ENCODE measurements around the gene ZNF275.
"Not testable (repeated sequence)": the region's sequence is repeated elsewhere in the genome, so short reads cannot be mapped to it uniquely, and the experiment has no call there.

Gene ZNF275

DNA sequence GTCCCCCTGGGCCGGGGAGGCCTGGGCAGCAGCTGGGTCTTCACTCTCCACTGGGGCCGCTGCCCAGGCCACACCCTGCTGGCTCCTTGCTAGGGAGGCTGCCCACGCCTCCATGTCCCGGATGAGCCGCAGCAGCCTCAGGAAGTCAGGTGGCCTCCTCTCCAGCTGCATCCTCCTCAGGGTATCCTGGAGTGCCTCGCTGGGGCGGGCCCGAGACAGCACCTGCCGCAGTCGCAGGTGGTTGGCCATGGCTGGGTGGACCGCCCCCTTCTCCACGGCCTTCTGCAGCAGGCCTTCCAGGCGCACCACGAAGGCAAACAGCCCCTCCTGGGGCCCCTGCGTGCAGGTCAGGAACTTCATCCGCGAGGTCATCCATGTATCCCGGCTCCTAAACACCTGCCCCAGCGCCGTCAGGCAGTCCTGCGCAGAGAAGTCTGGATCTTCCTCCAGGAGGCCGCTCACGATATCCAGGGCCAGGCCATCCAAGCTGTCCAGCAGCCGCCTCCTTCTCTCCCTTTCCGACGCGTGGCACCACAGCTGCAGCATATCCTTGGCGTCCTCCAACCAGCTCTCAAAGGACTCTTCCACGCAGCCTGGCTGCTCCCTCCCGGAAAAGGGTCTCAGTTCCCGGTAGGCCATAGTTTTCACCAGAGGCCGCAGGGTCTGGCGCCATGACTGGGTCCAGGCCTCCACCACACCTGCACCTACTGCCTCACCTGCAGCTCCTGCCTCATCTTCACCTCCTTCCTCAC is 14.5 kb upstream of the ZNF275 start:
- DNase-seq: no peak

DNA sequence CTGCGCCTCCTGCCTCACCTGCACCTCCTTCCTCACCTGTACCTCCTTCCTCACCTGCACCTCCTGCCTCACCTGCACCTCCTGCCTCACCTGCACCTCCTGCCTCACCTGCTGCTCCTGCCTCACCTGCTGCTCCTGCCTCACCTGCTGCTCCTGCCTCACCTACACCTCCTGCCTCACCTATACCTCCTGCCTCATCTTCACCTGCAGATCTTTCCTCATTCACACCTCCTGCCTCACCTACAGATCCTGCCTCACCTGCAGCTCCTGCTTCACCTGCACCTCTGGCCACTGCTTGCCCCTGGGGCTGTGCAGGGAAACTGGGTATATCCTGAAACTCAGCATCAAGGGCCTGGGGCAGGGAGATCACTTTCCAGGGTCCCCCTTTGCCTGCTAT is 13.9 kb upstream of the ZNF275 start:
- not testable (repeated sequence) for DNase-seq

DNA sequence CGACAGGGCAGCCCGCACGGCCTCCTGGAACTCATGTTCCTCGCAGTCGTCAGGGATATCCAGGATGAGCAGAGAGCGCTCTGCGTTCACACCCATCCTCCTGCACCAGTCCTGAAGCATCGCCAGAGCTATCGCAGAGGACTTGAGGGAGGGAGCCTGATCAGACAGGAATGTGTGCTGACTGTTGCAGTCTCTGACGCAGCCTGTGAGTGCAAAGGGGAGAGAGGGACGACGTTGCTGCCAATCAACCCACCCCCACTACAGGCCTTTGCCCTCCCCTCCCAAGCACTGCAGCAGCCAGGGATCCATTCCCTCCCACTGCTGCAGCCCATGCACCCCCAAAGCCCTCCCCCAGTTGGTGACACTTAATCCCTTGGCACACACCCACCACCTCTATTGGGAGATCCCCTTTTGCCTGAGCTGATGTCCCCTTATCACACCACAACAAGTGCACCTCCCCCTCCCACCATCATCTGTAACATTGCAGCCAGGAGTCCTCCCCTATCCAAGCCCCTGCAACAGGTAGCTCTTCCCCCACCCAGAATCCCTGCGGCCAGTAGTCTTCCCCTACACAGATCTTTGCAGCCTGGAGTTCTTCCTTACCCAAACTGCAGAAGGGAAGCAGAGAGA is 13.3 kb upstream of the ZNF275 start:
- no peak for DNase-seq

DNA sequence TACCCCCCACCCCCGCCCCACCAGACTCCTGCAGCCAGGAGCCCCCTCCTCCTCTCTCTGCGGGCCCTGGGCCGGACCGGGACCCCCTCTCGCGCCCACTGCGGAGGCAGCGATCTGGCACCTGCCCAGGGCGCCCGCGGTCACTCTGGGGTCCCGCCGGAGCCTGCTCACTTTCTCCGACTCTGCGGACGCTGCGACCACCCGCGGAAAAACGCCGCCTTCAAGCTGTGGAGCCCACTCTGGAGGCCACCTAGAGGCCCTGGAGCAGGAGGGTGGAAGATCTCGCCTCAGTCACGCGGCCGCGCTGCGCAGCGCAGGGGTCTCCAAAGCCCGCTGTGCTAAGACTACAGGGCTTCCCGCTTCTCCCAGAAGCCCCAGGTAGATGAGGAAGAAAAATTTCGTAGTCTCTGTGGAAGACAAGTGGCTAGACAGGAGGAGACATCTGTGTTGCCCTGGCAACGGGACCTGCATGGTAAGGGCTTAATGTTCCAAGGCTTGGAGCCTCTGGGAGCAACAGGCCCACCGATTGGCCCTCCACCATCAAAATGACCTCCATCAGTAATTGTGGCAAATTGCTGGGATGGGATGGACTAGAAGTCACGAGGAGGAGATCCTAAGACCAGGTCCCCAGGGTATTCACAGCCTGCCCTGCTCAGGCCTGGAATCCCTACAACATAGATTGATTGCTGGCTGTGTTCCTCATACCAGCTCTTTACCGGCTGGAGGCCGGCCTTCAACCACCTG is 12.4 kb upstream of the ZNF275 start, which contains the start of gene PNMA6F:
TSS of gene PNMA6F (minus strand) at position 387 of the 744 bp plus-strand sequence. CDS start 1,093 bp downstream, outside the sequence.
- DNase-seq: no peak

DNA sequence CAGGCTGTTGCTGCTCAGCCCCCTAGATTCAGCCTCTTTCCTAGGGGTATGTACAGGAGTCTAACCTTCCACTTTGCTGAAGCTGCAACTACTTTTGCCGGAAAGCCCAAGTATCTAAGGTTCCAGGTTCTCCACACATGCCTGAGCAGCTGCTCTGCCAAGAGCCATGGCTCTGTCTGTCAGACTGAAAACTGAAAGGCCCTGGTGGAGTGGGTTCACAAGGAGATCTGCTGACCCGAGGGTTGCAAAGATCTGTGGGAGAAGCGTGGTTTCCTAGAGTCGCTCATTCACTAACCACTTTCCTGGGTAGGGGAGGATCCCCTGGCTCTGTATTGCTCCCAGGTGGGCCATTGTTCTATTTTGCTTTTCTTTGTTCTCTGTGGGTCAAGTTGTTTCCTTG is 6.4 kb upstream of the ZNF275 start:
- DNase-seq: no peak

DNA sequence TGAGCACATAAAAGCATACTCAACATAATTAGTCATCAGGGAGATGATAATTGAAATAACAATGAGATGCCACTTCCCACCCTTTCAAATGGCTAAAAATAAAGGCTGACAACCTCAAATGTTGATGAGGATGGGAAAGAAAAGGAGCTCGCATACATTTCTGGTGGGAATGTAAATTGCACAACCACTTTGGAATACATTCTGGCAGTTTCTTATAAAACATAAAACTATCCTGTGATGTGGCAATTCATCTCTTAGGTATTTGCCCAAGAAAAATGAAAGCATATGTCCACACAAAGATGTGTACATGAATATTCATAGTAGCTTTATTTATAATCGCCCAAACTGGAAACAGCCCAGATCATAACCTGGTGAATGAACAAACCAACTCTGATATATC is 687 bp upstream of the ZNF275 start:
- DNase-seq: peak; percentile 73

DNA sequence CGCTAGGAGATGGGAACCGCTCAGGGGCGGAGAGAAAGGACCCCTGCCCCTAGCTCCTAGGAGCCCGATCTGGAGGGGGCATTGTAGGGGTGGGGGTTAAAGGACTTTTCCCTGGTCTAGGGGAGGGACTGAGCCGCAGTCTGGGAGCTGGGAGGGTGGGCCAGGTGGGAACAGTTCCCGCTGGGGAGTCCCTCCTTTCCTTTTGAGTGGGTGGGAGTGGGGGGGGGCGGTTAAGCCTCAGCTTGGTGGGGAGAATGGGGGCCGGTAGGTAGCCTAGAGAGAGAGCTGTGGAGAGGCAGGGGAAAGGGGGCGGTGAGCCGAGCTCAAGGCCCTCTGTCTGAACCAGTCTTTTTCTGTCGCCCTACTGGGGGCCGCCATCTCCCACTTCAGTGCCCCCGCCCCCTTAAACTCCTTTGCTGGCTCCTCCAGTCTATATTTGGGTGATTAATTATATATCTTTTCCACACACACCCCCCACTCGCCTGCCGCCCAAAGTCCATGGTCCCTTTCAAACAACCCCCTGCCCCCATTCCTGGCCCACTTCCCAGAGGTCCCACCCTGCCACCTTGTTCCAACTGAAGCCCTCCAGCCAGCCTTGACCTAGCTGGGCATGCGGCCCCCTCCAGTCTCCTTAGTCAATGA is 822 bp downstream of the ZNF275 start:
- DNase-seq: no peak

DNA sequence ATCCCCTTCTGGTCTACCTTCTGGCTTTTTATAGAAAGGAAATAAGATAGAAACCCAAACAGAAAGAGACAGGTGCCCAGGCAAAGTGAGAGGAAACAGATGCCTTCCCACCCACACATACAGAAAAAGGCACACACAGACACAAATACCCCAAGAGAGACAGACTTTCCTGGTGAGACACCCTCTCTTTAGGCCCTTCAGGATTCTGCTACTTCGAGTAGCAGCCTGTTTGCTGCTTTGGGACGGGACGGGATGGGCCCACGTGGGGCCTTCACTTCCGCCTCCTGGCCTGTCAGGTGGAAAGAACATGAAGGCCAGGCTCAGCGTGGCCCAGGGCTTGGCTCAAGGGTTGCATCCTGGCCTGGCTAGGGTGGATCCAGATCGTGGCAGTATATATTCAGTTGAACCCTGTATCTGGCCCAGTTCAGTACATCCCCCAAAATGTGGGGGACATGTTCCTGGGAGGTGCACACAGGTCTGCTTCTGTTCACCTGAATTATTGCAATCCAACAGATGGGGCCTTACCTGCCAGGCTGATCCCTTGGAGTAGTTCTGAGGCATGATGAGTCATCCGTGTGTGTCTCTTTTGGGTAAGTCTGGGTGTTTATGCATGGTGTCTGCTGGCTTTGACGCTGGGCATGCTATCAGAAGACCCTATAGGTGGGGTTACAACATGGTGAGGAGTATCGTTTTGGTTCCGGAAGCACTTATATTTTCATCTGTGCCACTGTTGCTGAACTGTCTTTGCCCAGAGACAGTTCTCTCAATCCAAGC is 2.4 kb downstream of the ZNF275 start:
- DNase-seq: no peak

DNA sequence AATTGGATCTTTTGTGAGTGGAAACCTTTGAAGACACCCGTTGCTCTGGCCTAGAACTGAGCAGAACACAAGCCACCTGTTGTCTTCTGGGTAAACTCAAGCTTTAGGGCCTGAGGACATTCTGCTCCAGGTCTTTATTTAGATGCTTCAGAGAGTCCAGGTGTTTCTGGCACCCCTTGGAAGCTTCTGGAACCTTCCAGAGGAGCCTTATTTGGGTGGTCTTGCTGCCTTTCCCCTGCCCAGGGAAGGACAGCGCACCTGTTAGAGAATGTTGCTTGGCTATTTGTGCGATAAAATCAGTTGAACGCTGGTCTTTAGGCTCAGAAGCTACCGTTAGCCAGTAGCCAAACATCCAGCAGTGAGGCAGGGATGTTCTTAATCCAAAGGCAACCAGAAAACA is 3.0 kb downstream of the ZNF275 start:
- no peak for DNase-seq

DNA sequence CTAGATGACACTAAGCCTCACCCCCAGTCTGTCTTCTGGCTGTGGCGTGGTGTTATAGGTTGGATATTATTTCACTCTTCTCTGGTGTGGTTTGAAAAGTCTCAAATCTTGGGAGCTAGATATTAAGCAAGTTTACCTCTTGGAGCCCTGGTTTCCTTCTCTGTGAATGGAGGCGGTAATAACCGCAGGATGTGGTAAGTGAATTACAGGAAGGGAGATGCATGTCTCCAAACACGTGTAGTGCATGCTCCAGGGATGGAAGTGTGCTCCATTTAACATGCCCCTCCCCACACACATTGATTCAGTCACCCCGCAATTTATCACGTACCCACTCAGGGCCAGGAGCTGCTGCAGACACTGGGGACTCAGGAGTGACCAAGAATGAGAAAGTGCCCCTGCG is 4.9 kb downstream of the ZNF275 start:
- DNase-seq: no peak

DNA sequence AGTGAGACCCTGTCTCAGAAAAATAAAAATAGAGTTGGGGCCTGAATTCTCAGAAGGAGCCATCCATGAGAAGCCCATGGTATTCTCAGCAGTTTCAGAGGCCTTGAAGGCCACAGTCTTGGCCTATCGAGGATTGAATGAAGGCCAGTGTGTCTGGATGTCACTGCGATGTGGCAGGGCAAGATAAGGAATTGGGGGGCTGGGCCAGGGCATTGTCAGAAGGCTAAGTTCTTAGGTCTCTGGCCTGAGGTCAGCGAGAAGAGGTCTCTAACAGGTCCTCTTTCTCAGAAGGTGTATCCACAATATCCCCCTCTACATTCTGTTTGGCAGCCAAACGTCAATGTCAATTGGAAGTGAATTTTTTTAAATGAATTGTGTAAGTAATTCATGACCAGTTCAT is 5.7 kb downstream of the ZNF275 start:
- DNase-seq: no peak

DNA sequence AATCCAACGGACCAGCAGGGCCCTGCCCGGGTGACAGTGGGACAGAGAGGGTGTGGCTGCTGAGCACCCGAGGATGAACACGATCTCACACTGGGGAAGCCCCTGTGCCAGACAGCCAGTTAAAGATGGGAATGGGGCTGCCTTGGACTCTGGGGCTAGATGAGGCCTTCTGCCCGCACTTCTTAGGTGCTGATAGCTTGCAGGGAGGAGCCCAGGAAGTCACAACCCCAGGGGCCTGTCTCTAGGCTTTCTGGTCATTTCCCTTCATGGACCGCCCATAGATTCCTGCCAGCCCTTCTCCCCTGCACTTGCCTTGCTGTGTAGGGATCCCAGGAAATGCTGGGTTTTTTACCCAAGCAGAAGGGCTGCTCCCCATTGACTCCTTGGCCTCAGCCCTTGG is 6.2 kb downstream of the ZNF275 start:
- no peak for DNase-seq

DNA sequence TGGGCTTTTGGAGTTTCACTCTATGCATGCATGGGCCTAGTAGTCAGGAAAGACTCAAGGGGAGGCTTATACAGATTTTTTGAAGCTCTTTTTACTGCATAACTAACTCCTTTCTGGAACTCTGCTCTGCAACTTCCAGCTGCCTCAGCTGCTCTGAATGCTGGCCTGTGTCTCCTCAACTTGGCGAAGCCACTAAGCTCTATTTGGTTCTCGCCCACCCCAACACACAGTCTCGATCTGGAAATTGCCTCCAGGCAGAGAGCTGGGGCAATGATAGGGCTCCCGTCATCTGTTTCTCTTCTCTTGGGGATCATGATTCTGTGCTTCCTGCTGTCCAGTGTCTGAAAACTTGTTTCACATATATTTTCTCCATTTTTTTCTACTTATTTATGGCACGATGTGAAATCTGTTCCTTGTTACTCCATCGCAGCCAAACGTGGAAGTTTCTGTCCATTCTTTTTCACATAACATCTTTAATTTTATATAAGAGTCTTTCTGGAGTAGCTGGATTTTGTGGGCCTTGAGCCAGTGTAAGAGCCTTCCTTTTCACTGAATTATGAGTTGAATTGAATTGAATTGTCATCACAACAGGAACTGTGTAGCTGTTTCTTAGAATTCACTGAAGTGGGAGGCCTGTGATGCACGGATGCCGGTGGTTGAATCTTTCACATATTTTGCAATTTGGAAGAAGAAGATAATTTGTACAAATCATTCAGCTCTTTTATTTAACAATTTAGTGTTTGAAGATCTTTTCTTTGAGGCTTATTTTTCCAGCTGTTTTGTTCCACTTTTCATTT is 9.0 kb downstream of the ZNF275 start:
- DNase-seq: no peak

DNA sequence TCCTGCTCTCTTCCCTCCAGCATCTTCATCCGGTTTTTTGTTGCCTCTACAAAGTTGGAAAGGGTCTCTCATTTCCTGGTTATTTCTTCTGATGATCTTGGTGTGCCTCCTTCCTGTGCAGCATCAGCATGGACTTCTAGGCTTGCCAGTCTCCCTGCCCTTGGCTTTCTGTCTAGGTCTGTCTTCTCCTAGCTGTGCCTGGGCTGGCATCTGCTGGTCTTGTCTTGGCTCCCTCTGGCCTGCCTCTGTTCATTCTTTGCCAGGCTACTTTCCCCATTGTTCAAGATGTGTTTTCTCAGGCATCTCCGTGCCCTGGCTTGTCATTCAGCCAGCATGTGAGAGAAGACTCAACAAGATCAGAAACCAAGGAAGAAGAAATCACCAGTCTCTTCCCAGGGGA is 9.7 kb downstream of the ZNF275 start:
- no peak for DNase-seq

DNA sequence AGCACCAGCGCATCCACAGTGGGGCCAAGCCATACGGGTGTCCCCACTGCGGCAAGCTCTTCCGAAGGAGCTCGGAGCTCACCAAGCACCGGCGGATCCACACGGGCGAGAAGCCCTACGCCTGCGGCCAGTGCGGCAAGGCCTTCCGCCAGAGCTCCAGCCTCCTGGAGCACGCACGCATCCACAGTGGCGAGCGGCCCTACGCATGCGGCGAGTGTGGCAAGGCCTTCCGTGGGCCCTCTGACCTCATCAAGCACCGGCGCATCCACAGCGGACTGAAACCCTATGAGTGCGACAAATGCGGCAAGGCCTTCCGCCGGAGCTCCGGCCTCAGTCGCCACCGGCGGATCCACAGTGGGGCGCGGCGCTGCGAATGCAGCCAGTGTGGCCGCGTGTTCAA is 13.6 kb downstream of the ZNF275 start:
- no peak for DNase-seq

DNA sequence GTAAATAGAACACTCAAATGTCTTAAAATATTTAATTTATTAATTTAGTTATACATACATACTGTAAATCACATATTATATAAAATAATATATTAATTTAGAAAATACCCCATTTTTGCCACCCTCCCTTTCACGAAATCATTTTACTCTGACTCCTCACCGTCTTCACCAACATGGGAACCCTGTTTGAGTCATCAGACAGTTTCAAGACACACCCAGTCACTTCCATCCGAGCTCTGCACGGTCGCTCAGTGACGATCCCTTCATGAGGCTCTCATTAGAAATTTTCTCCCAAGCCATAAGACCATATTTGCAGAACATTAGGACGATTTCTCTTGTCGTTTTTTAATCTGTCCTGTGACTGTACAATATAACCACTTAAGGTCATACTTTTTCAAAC is 14.5 kb downstream of the ZNF275 start:
- no peak for DNase-seq

DNA sequence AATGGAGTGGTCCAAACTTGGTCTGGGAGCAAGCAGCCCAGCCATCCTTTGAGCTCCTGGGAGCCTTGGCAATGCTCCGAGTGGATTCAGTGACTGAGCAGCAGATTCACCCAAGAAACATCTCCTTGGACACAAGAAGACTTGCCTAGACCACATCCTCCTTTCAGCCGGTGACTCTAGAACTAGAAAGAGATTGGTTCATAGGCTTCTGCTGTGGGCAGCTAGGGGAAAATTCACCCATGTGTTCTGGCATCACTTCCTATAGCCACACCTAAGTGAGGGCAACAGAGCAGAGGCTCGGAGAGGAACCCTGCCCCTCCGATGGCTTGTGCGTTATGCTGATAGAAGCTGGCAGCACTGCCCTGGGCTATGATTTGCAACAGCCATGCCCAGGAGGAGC is 16.0 kb downstream of the ZNF275 start:
- no peak for DNase-seq

DNA sequence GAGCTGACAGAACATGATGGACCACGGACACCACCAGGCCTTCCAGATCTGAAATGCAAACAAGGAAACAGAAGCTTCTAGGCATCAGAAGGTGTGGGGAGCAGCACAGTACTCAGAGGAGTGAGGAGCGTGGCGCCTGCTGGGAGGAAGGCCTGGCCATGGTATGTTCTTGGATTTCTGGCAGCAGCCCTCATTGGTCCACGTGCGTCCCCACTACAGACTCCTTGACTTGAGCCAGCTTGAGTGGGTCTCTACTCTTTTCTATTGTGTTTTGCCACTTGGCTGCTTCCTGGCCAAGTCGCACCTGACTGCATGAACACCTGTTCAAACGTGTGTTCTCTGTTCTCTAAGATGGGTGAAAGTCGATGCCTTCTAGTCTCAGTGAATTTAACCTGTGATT is 18.0 kb downstream of the ZNF275 start:
- DNase-seq: no peak

DNA sequence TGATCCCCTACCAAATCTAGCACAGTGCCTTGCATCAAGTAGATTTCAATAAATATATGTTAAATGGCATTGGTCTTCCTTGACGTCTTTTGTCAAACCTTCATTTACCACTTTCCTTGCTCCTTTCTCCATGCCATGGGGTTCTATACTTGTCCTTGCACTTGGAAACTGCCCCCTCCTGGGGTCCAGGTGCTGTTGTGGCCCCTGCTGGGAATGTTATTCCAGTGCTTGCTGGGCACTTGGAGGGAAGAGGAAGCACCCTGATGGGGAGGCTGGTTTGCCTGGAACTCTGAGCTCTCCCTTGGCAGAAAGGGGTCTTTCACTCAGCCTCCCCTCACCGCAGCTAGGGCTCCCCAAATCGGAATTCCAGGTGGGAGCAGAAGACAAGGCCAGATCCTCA is 18.9 kb downstream of the ZNF275 start:
- no peak for DNase-seq

DNA sequence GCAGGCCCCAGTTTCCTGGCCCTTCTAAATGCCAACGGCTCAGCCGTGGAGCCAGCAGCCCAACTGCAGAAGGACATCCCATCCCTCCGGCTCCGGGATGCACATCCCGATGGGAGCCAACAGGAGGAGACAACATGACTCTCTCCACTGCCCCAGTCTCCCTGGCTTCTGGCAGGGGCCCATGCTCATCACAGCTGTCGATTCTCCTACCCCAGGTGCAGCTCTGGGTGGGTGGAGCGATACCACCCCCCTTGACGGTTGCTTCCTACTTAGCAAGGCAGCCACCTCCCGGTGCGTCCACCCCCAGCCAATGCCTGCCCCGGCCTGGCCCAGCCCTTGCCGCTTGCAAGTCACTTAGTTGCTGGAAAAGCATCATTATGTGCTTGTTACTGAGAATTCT is 19.5 kb downstream of the ZNF275 start:
- no peak for DNase-seq

DNA sequence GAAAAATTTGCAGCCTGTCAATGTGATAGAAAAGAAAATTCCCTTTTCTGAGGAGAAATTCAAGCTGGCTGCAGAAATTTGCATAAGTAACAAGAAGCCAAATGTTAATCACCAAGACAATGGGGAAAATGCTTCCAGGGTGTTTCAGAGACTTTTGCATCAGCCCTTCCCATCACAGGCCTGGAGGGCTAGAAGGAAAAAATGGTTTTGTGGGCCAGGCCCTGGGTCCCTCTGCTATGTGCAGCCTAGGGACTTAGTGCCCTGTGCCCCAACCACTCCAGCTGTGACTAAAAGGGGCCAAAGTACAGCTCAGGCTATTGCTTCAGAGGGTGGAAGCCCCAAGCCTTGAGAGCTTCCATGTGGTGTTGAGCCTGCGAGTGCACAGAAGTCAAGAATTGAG is 23.9 kb downstream of the ZNF275 start:
- DNase-seq: no peak
